SK-N-MC (cell line): ENCODE measurements around the gene GNE.

ENCODE experiments used
- DNase-seq: peaks from one replicate; pipeline ENCODE4 v3.0.0-alpha.2; 2011; ENCODE audit warnings: low read depth, low spot score
- H3K27ac ChIP-seq: fragments of 200-600 bp; sonication (generic); 2 replicates; pipeline ENCODE4 v1.5.1; 2016; ENCODE audit warnings: mixed run types
- H3K36me3 ChIP-seq: fragments of 200-600 bp; sonication (generic); 2 replicates; pipeline ENCODE4 v1.6.1; 2017; ENCODE audit warnings: antibody characterized with exemption, low read length, mixed read lengths; ENCODE audit not compliant: insufficient read depth
- H3K4me3 ChIP-seq: fragments of 200-600 bp; sonication (generic); 2 replicates; pipeline ENCODE4 v1.5.1; 2016
- H3K9ac ChIP-seq: fragments of 200-600 bp; sonication (generic); 2 replicates; pipeline ENCODE4 v1.8.0; 2017; ENCODE audit warnings: mixed run types, mixed read lengths; ENCODE audit not compliant: insufficient read length
- H3K9me3 ChIP-seq: fragments of 200-600 bp; sonication (generic); 2 replicates; pipeline ENCODE4 v1.6.1; 2017; ENCODE audit warnings: low read depth, mild to moderate bottlenecking, antibody characterized with exemption, low read length, moderate library complexity, mixed read lengths
- EZH2 ChIP-seq: fragments of 200-600 bp; sonication (generic); IDR thresholded peaks from one replicate; pipeline ENCODE4 v1.6.1; 2017; ENCODE audit warnings: antibody characterized with exemption
- FOXP2 ChIP-seq: optimal IDR thresholded peaks from 2 replicates; pipeline ENCODE3; 2011; ENCODE audit warnings: mild to moderate bottlenecking, moderate library complexity; ENCODE audit not compliant: insufficient read depth; ENCODE audit errors: extremely low read length, control extremely low read depth
- POLR2AphosphoS5 ChIP-seq: IDR thresholded peaks from 2 replicates; pipeline ENCODE4 v1.6.1; 2012; ENCODE audit warnings: mild to moderate bottlenecking, low read depth, low read length, borderline replicate concordance

Gene GNE

DNA sequence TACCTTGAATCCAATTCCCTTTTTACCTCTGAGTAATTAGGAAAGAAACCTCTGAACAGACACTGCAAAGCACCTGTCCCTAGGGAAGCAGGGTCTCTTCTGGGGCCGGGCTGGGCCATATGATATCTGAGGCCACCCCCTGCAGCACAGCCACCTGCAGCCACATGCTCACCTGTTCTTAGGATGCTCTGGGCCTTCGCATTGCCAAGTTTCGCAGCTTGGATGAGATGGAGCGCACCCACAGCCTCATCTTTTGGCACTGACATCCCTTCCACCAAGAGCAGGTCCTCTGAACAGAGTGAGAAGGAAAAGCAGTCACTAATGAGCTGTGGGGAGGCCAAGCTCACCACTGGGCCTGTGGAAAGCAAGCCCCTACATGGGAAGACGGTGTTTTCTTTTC lies 40.2 kb downstream of the GNE start:
- Histone ChIP-seq H3K27ac (no peak overlapping the region), H3K9me3 (no peaks in the 10 kb centered on the region), H3K4me3 (no peak overlapping the region), H3K36me3 (peaks cover 76% of the 10 kb centered on the region), H3K9ac (no peak overlapping the region)
- DNase-seq, result no peak
- TF ChIP-seq POLR2AphosphoS5, result no peak
- TF ChIP-seq FOXP2, result no peak
- TF ChIP-seq EZH2, result no peak

DNA sequence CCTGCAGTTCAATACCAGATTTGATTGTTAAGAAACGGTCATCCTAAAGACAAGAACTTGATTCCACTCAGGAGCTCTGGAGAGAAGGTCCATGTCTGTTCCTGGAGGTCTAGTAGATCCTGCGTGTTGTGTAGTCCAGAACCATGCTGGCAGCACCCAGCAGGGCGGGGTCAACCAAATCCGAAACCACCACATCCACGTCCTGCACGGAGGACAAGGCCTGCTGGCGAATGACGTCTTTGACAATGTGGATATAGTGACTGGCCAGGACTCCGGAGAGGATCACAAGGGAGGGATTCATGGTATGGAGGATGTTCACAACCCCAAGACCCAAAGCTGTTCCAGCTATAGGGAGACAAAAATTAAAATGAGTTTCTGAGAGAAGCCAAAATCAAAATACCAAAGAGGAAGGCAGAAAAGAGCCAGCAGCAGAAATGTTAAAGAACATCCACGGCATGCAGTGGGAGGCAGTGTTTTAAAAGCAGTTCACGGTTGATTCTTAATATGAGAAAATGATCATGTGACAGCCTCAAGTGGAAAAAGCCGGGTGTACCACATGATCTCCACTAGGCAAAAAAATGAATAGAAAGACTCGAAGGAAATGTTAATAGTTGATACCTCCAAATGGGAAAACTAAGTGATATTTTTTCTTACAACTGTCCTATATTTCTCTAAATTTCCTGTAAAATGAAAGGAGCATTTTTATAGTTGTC lies 40.8 kb downstream of the GNE start:
- peaks cover 76% of the 10 kb centered on the region for H3K36me3 ChIP-seq
- no peak for DNase-seq
- H3K9me3 ChIP-seq, result no peaks in the 10 kb centered on the region
- no peak overlapping the region for H3K4me3 ChIP-seq
- TF ChIP-seq EZH2, result no peak
- TF ChIP-seq FOXP2, result no peak
- TF ChIP-seq POLR2AphosphoS5, result no peak
- no peak overlapping the region for H3K27ac ChIP-seq
- no peak overlapping the region for H3K9ac ChIP-seq

DNA sequence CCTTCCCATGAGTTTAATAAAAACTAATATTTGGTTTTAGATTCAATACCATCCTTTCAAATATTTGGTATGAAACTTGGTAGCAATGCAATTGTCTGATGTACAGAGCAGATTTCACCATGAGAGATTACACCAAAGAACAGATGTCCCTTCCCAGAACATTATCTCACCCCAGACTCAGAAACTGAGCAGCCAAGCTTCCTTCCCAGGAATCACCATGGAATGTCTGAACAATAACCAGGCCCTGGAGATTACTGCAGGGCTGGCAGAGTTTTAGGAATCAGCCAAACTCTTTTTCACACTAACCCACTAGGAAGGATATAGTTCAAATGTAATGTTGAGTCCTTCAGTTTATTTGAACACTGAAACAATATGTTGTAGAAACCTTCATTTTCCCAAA lies 43.7 kb downstream of the GNE start:
- no peaks in the 10 kb centered on the region for H3K9me3 ChIP-seq
- H3K27ac ChIP-seq, result 0 out of 2 replicates have a peak overlapping the region, but pooled peaks have one; percentile 19
- TF ChIP-seq EZH2 (no peak), FOXP2 (no peak), POLR2AphosphoS5 (no peak)
- no peak overlapping the region for H3K4me3 ChIP-seq
- H3K9ac ChIP-seq, result no peak overlapping the region
- DNase-seq, result no peak
- H3K36me3 ChIP-seq, result peaks cover 75% of the 10 kb centered on the region

- no peak overlapping the region for H3K4me3 ChIP-seq
- H3K9me3 ChIP-seq, result no peaks in the 10 kb centered on the region
- no peak overlapping the region for H3K9ac ChIP-seq
- DNase-seq, result no peak
- H3K36me3 ChIP-seq, result peaks cover 75% of the 10 kb centered on the region
- no peak overlapping the region for H3K27ac ChIP-seq
- TF ChIP-seq FOXP2 (no peak), POLR2AphosphoS5 (no peak), EZH2 (no peak)
Observed at GRCh38 chr9:36213989-36214388, 44.3 kb downstream of the GNE start.

DNA sequence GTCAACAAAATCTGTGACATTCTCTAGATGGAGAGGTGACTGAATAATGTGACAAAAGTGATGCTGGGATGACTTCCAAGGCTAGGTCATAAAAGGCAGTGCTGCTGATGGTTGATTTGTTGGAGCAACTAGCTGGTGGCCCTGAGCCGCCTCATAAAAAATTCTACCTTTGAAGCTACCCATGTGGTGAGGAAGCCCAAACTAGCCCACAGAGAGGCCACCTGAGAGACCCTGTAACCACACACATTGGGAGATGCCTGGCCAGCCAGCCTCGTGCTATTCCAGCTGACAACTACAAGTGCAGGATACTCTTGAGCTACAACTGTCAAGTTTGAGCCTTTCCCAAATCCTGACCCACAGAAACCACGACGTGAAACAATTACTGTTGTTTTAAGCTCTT lies 44.9 kb downstream of the GNE start:
- Histone ChIP-seq H3K9ac (no peak overlapping the region), H3K36me3 (peaks cover 78% of the 10 kb centered on the region), H3K27ac (no peak overlapping the region), H3K4me3 (no peak overlapping the region), H3K9me3 (no peaks in the 10 kb centered on the region)
- no peak for DNase-seq
- TF ChIP-seq EZH2, result no peak
- TF ChIP-seq FOXP2, result no peak
- no peak for TF ChIP-seq POLR2AphosphoS5

DNA sequence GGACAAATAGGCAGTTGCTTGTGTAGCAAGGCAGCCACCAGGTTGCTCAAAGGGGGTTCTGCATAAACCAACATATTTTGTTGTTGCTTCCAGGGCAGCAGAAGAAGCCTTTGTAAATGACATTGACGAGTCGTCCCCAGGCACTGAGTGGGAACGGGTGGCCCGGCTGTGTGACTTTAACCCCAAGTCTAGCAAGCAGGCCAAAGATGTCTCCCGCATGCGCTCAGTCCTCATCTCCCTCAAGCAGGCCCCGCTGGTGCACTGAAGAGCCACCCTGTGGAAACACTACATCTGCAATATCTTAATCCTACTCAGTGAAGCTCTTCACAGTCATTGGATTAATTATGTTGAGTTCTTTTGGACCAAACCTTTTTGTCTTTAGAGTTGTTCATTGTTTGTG lies 46.7 kb downstream of the GNE start:
- no peak for DNase-seq
- H3K9ac ChIP-seq, result no peak overlapping the region
- H3K9me3 ChIP-seq, result no peaks in the 10 kb centered on the region
- no peak overlapping the region for H3K27ac ChIP-seq
- no peak for TF ChIP-seq FOXP2
- no peak for TF ChIP-seq POLR2AphosphoS5
- no peak for TF ChIP-seq EZH2
- H3K4me3 ChIP-seq, result no peak overlapping the region
- peaks cover 82% of the 10 kb centered on the region for H3K36me3 ChIP-seq

DNA sequence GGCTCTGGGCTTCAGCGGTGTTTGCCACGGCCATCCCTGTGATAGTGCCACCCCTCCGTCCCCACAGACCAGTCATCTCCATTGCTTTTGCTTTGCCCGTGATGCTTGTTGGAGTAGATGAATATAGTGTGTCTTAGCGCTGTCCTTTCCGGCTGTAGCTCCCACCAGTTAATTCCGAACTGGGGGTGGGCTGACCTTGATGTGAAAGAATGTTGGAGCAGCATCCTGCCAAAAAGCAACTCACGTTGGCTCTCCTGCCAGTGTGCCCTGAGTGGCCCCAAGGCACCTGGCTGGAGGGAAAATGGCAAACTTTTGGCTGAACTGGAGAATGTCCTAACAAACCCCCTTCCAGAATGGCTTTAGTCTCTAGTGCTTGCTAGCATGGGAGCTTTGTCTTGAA lies 47.5 kb downstream of the GNE start:
- no peaks in the 10 kb centered on the region for H3K9me3 ChIP-seq
- H3K4me3 ChIP-seq, result no peak overlapping the region
- TF ChIP-seq FOXP2 (no peak), POLR2AphosphoS5 (no peak), EZH2 (no peak)
- no peak for DNase-seq
- H3K36me3 ChIP-seq, result peaks cover 87% of the 10 kb centered on the region
- H3K9ac ChIP-seq, result no peak overlapping the region
- H3K27ac ChIP-seq, result 0 out of 2 replicates have a peak overlapping the region, but pooled peaks have one; percentile 17

- Histone ChIP-seq H3K36me3 (peaks cover 95% of the 10 kb centered on the region), H3K9me3 (no peaks in the 10 kb centered on the region), H3K4me3 (no peak overlapping the region), H3K27ac (no peak overlapping the region), H3K9ac (no peak overlapping the region)
- DNase-seq, result no peak
- TF ChIP-seq EZH2, result no peak
- no peak for TF ChIP-seq POLR2AphosphoS5
- TF ChIP-seq FOXP2, result no peak
Observed at GRCh38 chr9:36208521-36209253, 49.6 kb downstream of the GNE start.
